Subcutaneous abdominal adipose tissue (tissue), 5 donors: ENCODE measurements around the gene IL20RB.
"Not testable (repeated sequence)": the region's sequence is repeated elsewhere in the genome, so short reads cannot be mapped to it uniquely, and the experiment has no call there.

Source experiments
- H3K27ac ChIP-seq: one replicate; pipeline ENCODE4 v1.7.0; 2013; ENCODE audit warnings: low read depth, mild to moderate bottlenecking, inconsistent platforms, low read length, moderate library complexity
- H3K27me3 ChIP-seq, 5 donors: one replicate each; pipeline ENCODE4 v1.7.0; 2013; ENCODE audit warnings: low read length in 5 of 5, inconsistent platforms in 1 of 5; ENCODE audit not compliant: control insufficient read depth in 5 of 5, insufficient read depth in 4 of 5
- H3K36me3 ChIP-seq, 5 donors: one replicate each; pipeline ENCODE4 v1.7.0; 2013; ENCODE audit warnings: low read length in 5 of 5; ENCODE audit not compliant: control insufficient read depth in 5 of 5, insufficient read depth in 5 of 5
- H3K4me1 ChIP-seq, 5 donors: one replicate each; pipeline ENCODE4 v1.7.0; 2013; ENCODE audit warnings: low read length in 5 of 5, mild to moderate bottlenecking in 3 of 5, moderate library complexity in 1 of 5; ENCODE audit not compliant: control insufficient read depth in 5 of 5, insufficient read depth in 5 of 5
- H3K4me3 ChIP-seq, 5 donors: one replicate each; pipeline ENCODE4 v1.7.0; 2013; ENCODE audit warnings: low read length in 5 of 5, low read depth in 1 of 5
- H3K9ac ChIP-seq, 5 donors: one replicate each; pipeline ENCODE4 v1.7.0; 2013; ENCODE audit warnings: low read length in 5 of 5, mild to moderate bottlenecking in 4 of 5, moderate library complexity in 3 of 5
- H3K9me3 ChIP-seq, 5 donors: one replicate each; pipeline ENCODE4 v1.7.0; 2013; ENCODE audit warnings: low read length in 5 of 5; ENCODE audit not compliant: control insufficient read depth in 5 of 5
- donor health status: healthy.
- donor health status: healthy.
- donor health status: healthy.
- donor health status: healthy.
- donor health status: healthy.

Gene IL20RB

DNA sequence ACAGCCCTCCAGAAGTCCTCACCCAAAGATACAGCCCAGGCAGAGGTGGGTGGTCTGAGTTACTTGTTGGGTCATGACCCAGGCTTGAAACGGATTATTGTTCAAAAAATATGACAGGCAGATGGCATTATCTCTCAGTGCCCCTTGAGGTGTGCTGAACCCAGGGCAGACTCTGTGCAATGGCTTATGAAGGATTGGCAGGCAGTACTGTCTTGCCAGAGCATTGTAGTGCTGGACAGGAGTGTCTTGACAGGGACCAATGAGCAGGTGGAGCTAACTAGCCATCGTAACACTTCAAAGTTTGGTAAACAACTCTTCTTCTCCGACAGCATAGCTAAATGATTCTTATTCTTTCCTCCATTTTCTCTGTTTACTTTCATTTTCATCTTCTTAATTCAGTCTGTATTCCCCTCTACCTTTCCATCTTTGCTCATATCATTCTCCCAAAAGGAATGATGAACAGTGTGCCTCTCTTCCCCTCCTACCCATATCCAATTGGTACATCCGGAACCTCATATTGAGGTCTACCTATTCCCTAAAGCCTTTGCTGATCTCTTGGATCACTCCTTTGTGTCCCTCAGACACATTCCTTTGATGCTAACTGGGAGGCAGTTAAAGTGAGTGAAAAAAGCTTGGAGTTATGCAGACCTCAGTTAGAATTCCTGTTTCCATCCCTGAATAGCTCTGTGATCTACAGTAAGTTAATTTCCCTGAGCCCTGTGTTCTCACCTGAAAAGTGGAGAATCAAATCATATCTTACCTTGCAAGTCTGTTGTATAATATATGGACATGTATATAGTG, 2.6 kb upstream of the IL20RB start:
- no peak overlapping the region for H3K27ac ChIP-seq
- H3K4me1 ChIP-seq, result peaks cover 0 to 19% (median 13%) of the 10 kb centered on the region in 5 donors
- no peaks in the 10 kb centered on the region for H3K36me3 ChIP-seq
- no peak overlapping the region for H3K9ac ChIP-seq
- no peaks in the 10 kb centered on the region for H3K27me3 ChIP-seq
- H3K4me3 ChIP-seq, result no peak overlapping the region
- H3K9me3 ChIP-seq, result no peaks in the 10 kb centered on the region

DNA sequence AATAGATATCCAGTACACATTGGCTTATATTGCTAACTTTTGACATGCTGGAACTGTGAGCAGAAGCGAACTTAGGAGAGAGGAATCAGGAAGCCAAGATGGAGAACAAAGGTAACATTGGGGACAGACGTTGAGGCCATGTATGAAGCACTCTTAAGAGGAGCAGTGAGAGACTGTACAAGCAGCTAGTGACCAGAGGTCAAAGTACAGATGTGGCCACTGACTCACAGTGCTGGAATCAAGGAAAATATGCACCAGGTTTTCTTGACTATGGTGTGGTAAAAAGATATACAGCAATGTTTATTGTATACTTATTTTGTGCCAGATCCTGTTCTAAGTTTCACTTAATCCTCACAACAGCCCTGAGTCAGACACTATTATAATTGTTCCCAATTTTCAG, 2.0 kb upstream of the IL20RB start:
- H3K9ac ChIP-seq, result no peak overlapping the region
- peaks cover 0 to 19% (median 13%) of the 10 kb centered on the region in 5 donors for H3K4me1 ChIP-seq
- H3K36me3 ChIP-seq, result no peaks in the 10 kb centered on the region
- H3K27ac ChIP-seq, result no peak overlapping the region
- no peaks in the 10 kb centered on the region for H3K9me3 ChIP-seq
- no peaks in the 10 kb centered on the region for H3K27me3 ChIP-seq
- H3K4me3 ChIP-seq, result no peak overlapping the region

DNA sequence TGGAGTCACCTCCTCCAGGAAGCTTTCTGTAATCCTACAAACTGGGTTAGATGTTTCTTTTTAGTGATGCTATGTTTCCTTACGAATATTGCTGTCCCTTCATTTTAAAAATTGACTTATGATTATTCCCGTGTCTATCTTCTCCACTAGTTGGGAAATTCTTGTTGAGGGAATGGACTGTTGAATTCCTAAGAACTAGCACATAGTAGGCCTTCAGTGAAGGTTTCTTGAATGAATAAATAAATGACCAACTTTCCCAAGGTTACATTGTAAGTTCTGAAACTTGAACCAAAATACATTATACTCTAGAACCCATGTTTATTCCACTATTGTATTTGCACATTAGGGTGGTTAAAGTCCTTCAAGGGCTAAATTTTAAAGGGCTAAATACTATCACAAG, 812 bp upstream of the IL20RB start:
- peaks cover 0 to 19% (median 13%) of the 10 kb centered on the region in 5 donors for H3K4me1 ChIP-seq
- H3K9ac ChIP-seq, result no peak overlapping the region
- H3K27me3 ChIP-seq, result no peaks in the 10 kb centered on the region
- H3K4me3 ChIP-seq, result no peak overlapping the region
- H3K9me3 ChIP-seq, result no peaks in the 10 kb centered on the region
- no peaks in the 10 kb centered on the region for H3K36me3 ChIP-seq
- no peak overlapping the region for H3K27ac ChIP-seq

DNA sequence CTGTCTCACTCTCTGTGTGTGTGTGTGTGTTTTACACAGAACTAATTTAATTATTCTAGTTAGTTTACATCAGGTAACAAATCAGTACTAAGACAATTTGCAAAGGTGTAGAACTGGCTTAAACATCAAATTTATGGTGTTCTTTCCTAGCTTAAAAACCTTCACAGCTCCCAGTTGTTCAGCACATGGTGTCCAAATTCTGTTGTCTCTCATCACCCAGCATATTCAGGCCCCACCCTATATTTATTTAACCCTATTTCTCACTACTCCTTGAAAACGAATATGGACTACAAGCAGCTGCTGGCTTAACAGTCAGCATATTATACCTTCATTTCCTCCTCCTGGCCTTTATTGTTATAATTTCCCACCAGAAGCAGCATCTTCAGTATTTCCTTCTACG, 1.2 kb downstream of the IL20RB start:
- Histone ChIP-seq H3K27ac (no peak overlapping the region), H3K27me3 (no peaks in the 10 kb centered on the region), H3K4me3 (no peak overlapping the region), H3K9me3 (no peaks in the 10 kb centered on the region), H3K4me1 (peaks cover 0 to 19% (median 13%) of the 10 kb centered on the region in 5 donors), H3K9ac (no peak overlapping the region), H3K36me3 (no peaks in the 10 kb centered on the region)

DNA sequence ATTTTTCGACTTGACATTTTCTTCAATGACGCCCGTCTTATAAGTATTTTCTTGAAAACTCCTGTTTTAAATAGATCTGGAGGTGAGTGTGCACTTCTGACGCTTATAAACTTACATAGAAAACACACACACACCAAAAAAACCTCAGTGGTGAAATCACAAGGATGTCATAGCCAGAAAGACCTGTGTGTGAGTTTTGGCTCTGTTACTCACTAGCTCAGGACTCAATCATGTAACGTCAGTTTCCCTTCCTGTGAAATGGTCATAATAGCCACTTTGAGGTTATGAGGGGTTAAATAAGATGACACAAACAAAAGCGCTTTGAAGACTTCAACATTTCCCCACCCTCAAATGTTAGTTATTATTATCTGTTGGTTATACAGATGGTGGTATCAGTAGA, 1.8 kb downstream of the IL20RB start:
- H3K9me3 ChIP-seq, result no peaks in the 10 kb centered on the region
- peaks cover 0 to 13% (median 7%) of the 10 kb centered on the region in 5 donors for H3K4me1 ChIP-seq
- H3K27me3 ChIP-seq, result no peaks in the 10 kb centered on the region
- no peak overlapping the region for H3K27ac ChIP-seq
- no peaks in the 10 kb centered on the region for H3K36me3 ChIP-seq
- H3K4me3 ChIP-seq, result no peak overlapping the region
- H3K9ac ChIP-seq, result no peak overlapping the region

DNA sequence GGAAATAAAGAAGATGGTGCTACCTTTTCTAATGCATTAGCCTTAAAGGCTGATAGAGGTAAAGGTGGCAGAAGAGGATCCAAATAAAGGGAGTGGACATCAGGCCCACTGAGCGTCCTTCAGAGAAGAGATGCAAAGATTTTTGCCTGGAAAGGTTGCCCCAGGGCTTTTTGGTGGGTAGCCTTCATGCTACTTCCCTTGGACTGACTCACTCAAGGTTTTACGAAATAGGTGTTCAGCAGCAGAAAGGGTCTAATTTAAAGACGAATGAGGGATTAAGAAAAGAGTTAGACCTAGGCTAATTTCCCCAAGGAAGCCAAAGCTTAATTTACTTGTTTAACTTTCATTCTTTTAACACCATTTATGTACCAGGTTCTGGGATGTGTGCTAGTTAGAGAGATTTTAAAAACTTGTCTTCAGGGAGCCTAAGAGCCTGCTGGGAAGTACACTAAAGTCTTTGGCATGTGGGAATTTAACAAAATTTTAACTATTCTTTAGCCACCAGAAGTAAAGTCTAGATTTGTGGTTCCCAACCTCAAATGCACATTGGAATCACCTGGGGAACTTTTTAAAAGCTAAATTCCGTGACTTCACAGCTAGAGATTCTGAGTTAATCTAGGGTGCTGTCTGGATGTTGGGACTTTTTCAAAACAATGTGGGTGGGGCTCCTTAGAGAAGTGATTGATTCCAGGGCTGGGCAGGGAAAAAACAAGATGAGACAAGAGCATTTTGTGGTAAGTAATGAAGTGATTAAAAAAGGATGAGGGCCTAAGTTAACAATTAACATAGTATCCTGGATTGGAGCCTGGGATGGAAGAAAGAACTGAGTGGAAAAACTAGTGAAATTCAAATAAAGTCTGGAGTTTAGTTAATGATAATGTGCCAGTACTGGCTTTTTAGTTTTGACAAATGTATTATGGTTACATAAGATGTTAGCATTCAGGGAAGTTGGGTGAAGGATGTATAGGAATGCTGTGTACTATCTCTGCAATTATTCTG, 3.4 kb downstream of the IL20RB start:
- Histone ChIP-seq H3K4me1 (peaks cover 0 to 5% (median 0%) of the 10 kb centered on the region in 5 donors), H3K9ac (no peak overlapping the region), H3K9me3 (no peaks in the 10 kb centered on the region), H3K27ac (no peak overlapping the region), H3K4me3 (no peak overlapping the region), H3K36me3 (no peaks in the 10 kb centered on the region), H3K27me3 (no peaks in the 10 kb centered on the region)

DNA sequence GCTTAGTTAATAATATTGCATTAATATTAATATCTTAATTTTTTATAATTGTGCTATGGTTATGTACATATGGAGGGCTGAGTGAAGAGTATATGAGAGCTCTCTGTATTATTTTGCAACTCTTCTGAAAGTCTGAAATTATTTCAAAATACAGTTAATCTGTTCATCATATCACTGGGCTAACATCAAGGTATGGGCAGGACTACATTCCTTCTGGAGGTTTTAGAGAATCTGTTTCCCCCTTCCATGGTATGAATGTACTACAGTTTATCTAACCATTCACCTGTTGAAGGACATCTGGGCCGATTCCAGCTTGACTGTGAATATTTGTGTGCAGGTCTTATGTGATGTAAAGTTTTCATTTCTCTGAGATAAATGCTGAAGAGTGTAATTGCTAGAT, 5.1 kb downstream of the IL20RB start:
- H3K4me1 ChIP-seq, result peaks cover 0 to 2% (median 0%) of the 10 kb centered on the region in 5 donors
- H3K9me3 ChIP-seq, result no peaks in the 10 kb centered on the region
- H3K4me3 ChIP-seq, result no peak overlapping the region

DNA sequence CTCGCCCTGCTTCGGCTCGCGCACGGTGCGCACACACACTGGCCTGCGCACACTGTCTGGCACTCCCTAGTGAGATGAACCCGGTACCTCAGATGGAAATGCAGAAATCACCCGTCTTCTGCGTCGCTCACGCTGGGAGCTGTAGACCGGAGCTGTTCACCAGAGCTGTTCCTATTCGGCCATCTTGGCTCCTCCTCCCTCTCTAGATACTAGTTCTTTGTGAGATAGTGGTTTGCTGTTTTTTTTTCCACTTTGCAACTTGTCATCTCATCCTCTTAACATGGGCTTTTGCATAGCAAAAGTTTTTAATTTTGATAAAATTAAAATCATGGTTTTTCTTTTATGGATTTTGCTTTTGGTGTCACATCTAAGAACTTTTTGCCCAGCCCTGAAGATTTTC, 11.8 kb downstream of the IL20RB start:
- not testable (repeated sequence) for H3K4me1 ChIP-seq, H3K4me3 ChIP-seq, H3K27me3 ChIP-seq, H3K9ac ChIP-seq, H3K9me3 ChIP-seq, H3K27ac ChIP-seq, H3K36me3 ChIP-seq

More for the DNA sequence above, 5.1 kb downstream of the IL20RB start:
- Histone ChIP-seq H3K27ac (no peak overlapping the region), H3K9ac (no peak overlapping the region), H3K27me3 (no peaks in the 10 kb centered on the region), H3K36me3 (no peaks in the 10 kb centered on the region)

DNA sequence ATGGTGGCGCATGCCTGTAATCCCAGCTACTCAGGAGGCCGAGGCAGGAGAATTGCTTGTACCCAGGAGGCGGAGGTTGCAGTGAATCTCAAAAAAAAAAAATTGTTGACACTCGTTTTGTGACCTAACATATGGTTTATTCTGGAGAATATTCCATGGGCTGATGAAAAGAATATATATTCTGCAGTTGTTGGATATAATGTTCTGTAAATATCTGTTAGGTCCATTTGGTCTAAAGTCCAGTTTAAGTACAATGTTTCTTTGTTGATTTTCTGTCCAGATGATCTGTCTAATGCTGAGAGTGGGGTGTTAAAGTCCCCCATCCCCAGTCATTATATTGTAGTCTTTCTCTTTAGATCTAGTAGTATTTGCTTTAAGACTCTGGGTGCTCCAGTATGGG, 15.6 kb downstream of the IL20RB start:
- H3K4me3 ChIP-seq, result no peak overlapping the region
- H3K4me1 ChIP-seq, result no peaks in the 10 kb centered on the region
- no peaks in the 10 kb centered on the region for H3K36me3 ChIP-seq
- no peak overlapping the region for H3K27ac ChIP-seq
- peaks cover 0 to 10% (median 4%) of the 10 kb centered on the region in 5 donors for H3K9me3 ChIP-seq
- no peak overlapping the region for H3K9ac ChIP-seq
- H3K27me3 ChIP-seq, result no peaks in the 10 kb centered on the region

DNA sequence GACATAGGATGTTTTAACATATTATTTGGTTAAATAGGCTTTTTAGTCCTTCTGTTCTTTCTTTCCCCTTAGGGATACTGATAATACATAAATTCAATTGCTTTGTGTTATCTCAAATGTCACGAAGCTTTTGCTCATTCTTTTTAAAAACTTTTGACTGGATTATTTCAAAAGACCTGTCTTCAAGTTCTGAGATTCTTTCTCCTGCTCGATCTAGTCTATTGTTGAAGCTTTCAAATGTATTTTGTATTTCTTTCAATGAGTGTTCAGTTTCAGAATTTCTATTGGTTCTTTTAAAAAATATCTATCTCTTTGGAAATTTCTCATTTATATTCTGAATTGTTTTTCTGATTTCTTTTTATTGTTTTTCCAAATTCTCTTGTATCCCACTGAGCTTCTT, 16.9 kb downstream of the IL20RB start:
- H3K4me1 ChIP-seq, result no peaks in the 10 kb centered on the region
- H3K27ac ChIP-seq, result no peak overlapping the region
- peaks cover 0 to 10% (median 4%) of the 10 kb centered on the region in 5 donors for H3K9me3 ChIP-seq
- no peaks in the 10 kb centered on the region for H3K27me3 ChIP-seq
- no peaks in the 10 kb centered on the region for H3K36me3 ChIP-seq
- H3K9ac ChIP-seq, result no peak overlapping the region
- no peak overlapping the region for H3K4me3 ChIP-seq
